ENCODE data around the gene PLA2G4F. TPM values are rescaled to one million over a fixed set of nuclear protein-coding genes. Genes with fewer than 3 reads are reported as not detected.
A peak's percentile ranks its signal among the peaks of the same experiment; 100 is the strongest.

PLA2G4F gene
- total RNA-seq, 1 experiment from 2014 or later: 0.05 TPM

GRCh38 chr15:42155546-42156242 is 742 bp downstream of the PLA2G4F start:
- Histone ChIP-seq H3K79me2 (ENCODE audit: insufficient read depth, low read length) (no peaks in the 10 kb centered on the region), H2AFZ (ENCODE audit: low read depth, low read length, poor library complexity, severe bottlenecking) (no peak overlapping the region), H3K9me3 (ENCODE audit: control insufficient read depth in 1 of 2, insufficient read depth in 1 of 2, low read depth in 1 of 2, low read length in 2 of 2) (no peaks in the 10 kb centered on the region), H3K36me3 (ENCODE audit: control insufficient read depth in 1 of 2, insufficient read depth in 2 of 2, low read length in 2 of 2) (peaks cover 8 to 9% of the 10 kb centered on the region in 2 experiments; a peak in 2 of 4 replicates), H3K27ac (ENCODE audit: low read depth, low read length) (no peak overlapping the region), H3K9ac (ENCODE audit: low read length) (no peak overlapping the region), H4K20me1 (ENCODE audit: insufficient read depth) (no peaks in the 10 kb centered on the region), H3K9me2 (ENCODE audit: insufficient read depth) (no peaks in the 10 kb centered on the region), H3K27me3 (ENCODE audit: insufficient read depth, low read length) (no peaks in the 10 kb centered on the region), H3K4me1 (ENCODE audit: control insufficient read depth in 1 of 2, insufficient read depth in 2 of 2, low read length in 2 of 2) (peaks cover 5 to 19% of the 10 kb centered on the region in 2 experiments; a peak in 2 of 4 replicates), H3K4me2 (ENCODE audit: low read length) (peak overlapping the region; percentile 32), H3K4me3 (replicated peaks in 1 of 2; ENCODE audit: low read depth in 1 of 2, low read length in 2 of 2) (no peak overlapping the region)
- POLR2A ChIA-PET: no interaction called here
- ATAC-seq (no peak), DNase-seq (ENCODE audit: low read depth, low spot score) (no peak)
- intact Hi-C loops (cut with micrococcal nuclease): no loop called here
- BruUV-seq (replicated peaks): no TSS peak
- no peak for TF ChIP-seq SP1 (IDR thresholded peaks at IDR 0.05; ENCODE audit: low read depth)
- no peak for TF ChIP-seq ELF1 (IDR thresholded peaks at IDR 0.05; ENCODE audit: borderline replicate concordance, low read depth)
- TF ChIP-seq ZNF274 (IDR thresholded peaks at IDR 0.05; ENCODE audit: low read depth, low read length): no peak
- no peak for TF ChIP-seq FOSL1 (IDR thresholded peaks at IDR 0.05; ENCODE audit: low read depth)
- TF ChIP-seq POLR2AphosphoS5 (IDR thresholded peaks at IDR 0.05; ENCODE audit: low read depth, low read length): no peak
- TF ChIP-seq TCF7L2 (IDR thresholded peaks at IDR 0.05; ENCODE audit: borderline replicate concordance, extremely low read depth, insufficient read depth, insufficient read length): no peak
- TF ChIP-seq SIN3A (IDR thresholded peaks at IDR 0.05; ENCODE audit: low read depth): no peak
- CTCF ChIA-PET: interaction anchor here (1.0 to 1.2 kb wide), 3 partner anchors 72 to 314 kb away, joined by 3 read pairs; no protein-coding TSS in a partner anchor
- RAD21 ChIA-PET (ENCODE audit: low non-redundant PET in 1 of 2, low total read pairs in 2 of 2, uncharacterized antibody in 2 of 2, unreplicated experiment in 2 of 2): no interaction called here

GRCh38 chr15:42154956-42155355 is 1.5 kb downstream of the PLA2G4F start:
- ATAC-seq (no peak), DNase-seq (ENCODE audit: low read depth, low spot score) (no peak)
- Histone ChIP-seq H4K20me1 (ENCODE audit: insufficient read depth) (no peaks in the 10 kb centered on the region), H3K4me3 (replicated peaks in 1 of 2; ENCODE audit: low read depth in 1 of 2, low read length in 2 of 2) (no peak overlapping the region), H3K27ac (ENCODE audit: low read depth, low read length) (no peak overlapping the region), H3K4me2 (ENCODE audit: low read length) (no peak overlapping the region), H3K9me2 (ENCODE audit: insufficient read depth) (no peaks in the 10 kb centered on the region), H3K9me3 (ENCODE audit: control insufficient read depth in 1 of 2, insufficient read depth in 1 of 2, low read depth in 1 of 2, low read length in 2 of 2) (no peaks in the 10 kb centered on the region), H3K36me3 (ENCODE audit: control insufficient read depth in 1 of 2, insufficient read depth in 2 of 2, low read length in 2 of 2) (peaks cover under 1 to 4% of the 10 kb centered on the region in 2 experiments; a peak in 1 of 4 replicates), H3K9ac (ENCODE audit: low read length) (no peak overlapping the region), H3K79me2 (ENCODE audit: insufficient read depth, low read length) (no peaks in the 10 kb centered on the region), H2AFZ (ENCODE audit: low read depth, low read length, poor library complexity, severe bottlenecking) (no peak overlapping the region), H3K27me3 (ENCODE audit: insufficient read depth, low read length) (no peaks in the 10 kb centered on the region), H3K4me1 (ENCODE audit: control insufficient read depth in 1 of 2, insufficient read depth in 2 of 2, low read length in 2 of 2) (peaks cover 5 to 19% of the 10 kb centered on the region in 2 experiments; a peak in 2 of 4 replicates)
- POLR2A ChIA-PET: no interaction called here
- BruUV-seq (replicated peaks): no TSS peak
- TF ChIP-seq SRF (IDR thresholded peaks at IDR 0.05; ENCODE audit: low read depth): no peak
- intact Hi-C loops (cut with micrococcal nuclease): no loop called here
- CTCF ChIA-PET: no interaction called here
- RAD21 ChIA-PET (ENCODE audit: low non-redundant PET in 1 of 2, low total read pairs in 2 of 2, uncharacterized antibody in 2 of 2, unreplicated experiment in 2 of 2): no interaction called here

Measured in HCT116 (cell line).